IPS DF 6.9 (cell line): ENCODE results near the gene MEGF11.

Experiments
- DNase-seq: peaks from one replicate; pipeline ENCODE4 v3.0.0-alpha.2; 2013; ENCODE audit warnings: low read depth, low spot score
- H3K27ac ChIP-seq: one replicate; pipeline ENCODE4 v1.5.1; 2013; ENCODE audit warnings: low read length, control low read depth
- H3K27me3 ChIP-seq: 2 replicates; pipeline ENCODE4 v1.6.1; 2013; ENCODE audit warnings: mild to moderate bottlenecking, low read length; ENCODE audit not compliant: control insufficient read depth, insufficient read depth
- H3K36me3 ChIP-seq: 2 replicates; pipeline ENCODE4 v1.6.1; 2013; ENCODE audit warnings: low read length; ENCODE audit not compliant: control insufficient read depth, insufficient read depth
- H3K4me1 ChIP-seq: 2 replicates; pipeline ENCODE4 v1.6.1; 2013; ENCODE audit warnings: low read length; ENCODE audit not compliant: control insufficient read depth, insufficient read depth
- H3K4me3 ChIP-seq: 2 replicates; pipeline ENCODE4 v1.5.1; 2013; ENCODE audit warnings: mild to moderate bottlenecking, low read length
- H3K9me3 ChIP-seq: 2 replicates; pipeline ENCODE4 v1.6.1; 2013; ENCODE audit warnings: low read length, inconsistent platforms; ENCODE audit not compliant: control insufficient read depth, insufficient read depth
- WGBS: extraction: QIAGEN DNeasy Blood & Tissue Kit; methylation state at CpG from one replicate; pipeline ENCODE4 v1.1.7; 2013; ENCODE audit warnings: mixed read lengths, missing lambda C conversion rate; ENCODE audit not compliant: insufficient read length, insufficient coverage; 5-methylcytosine and 5-hydroxymethylcytosine counted together

MEGF11 gene

GRCh38 chr15:65904301-65904700, 349.2 kb downstream of the MEGF11 start:
- no CpG with 5 or more reads among the region's 4 CpGs for WGBS
- DNase-seq: no peak
- Histone ChIP-seq H3K27me3 (no peaks in the 10 kb centered on the region), H3K36me3 (peaks cover 4% of the 10 kb centered on the region; the same call in 1 of the 2 replicates), H3K4me3 (no peak overlapping the region), H3K9me3 (no peaks in the 10 kb centered on the region), H3K4me1 (no peaks in the 10 kb centered on the region), H3K27ac (no peak overlapping the region)

- WGBS: no CpG with 5 or more reads among the region's 6 CpGs
- Histone ChIP-seq H3K27ac (no peak overlapping the region), H3K36me3 (peaks cover 4% of the 10 kb centered on the region; the same call in 1 of the 2 replicates), H3K4me3 (no peak overlapping the region), H3K9me3 (no peaks in the 10 kb centered on the region), H3K27me3 (no peaks in the 10 kb centered on the region), H3K4me1 (no peaks in the 10 kb centered on the region)
- DNase-seq: no peak
Measured at GRCh38 chr15:65903296-65904073, 350.1 kb downstream of the MEGF11 start.

GRCh38 chr15:65902373-65902772, 351.2 kb downstream of the MEGF11 start:
- Histone ChIP-seq H3K9me3 (no peaks in the 10 kb centered on the region), H3K27me3 (no peaks in the 10 kb centered on the region), H3K4me1 (no peaks in the 10 kb centered on the region), H3K36me3 (peaks cover 4% of the 10 kb centered on the region; the same call in 1 of the 2 replicates), H3K4me3 (no peak overlapping the region), H3K27ac (no peak overlapping the region)
- DNase-seq: no peak
- no CpG with 5 or more reads among the region's 1 CpG for WGBS

- H3K27me3 ChIP-seq: no peaks in the 10 kb centered on the region
- no CpG with 5 or more reads among the region's 3 CpGs for WGBS
- H3K4me1 ChIP-seq: no peaks in the 10 kb centered on the region
- no peak overlapping the region for H3K27ac ChIP-seq
- peaks cover 4% of the 10 kb centered on the region; the same call in 1 of the 2 replicates for H3K36me3 ChIP-seq
- no peak overlapping the region for H3K4me3 ChIP-seq
- H3K9me3 ChIP-seq: no peaks in the 10 kb centered on the region
- no peak for DNase-seq
Measured at GRCh38 chr15:65901836-65902235, 351.7 kb downstream of the MEGF11 start.

GRCh38 chr15:65901336-65901735, 352.2 kb downstream of the MEGF11 start:
- Histone ChIP-seq H3K36me3 (peaks cover 4% of the 10 kb centered on the region; the same call in 1 of the 2 replicates), H3K4me1 (no peaks in the 10 kb centered on the region), H3K4me3 (no peak overlapping the region), H3K27ac (no peak overlapping the region), H3K9me3 (no peaks in the 10 kb centered on the region), H3K27me3 (no peaks in the 10 kb centered on the region)
- no peak for DNase-seq
- no CpG with 5 or more reads among the region's 2 CpGs for WGBS

GRCh38 chr15:65900488-65900887, 353.1 kb downstream of the MEGF11 start:
- H3K36me3 ChIP-seq: peaks cover 4% of the 10 kb centered on the region; the same call in 1 of the 2 replicates
- WGBS: no CpG with 5 or more reads among the region's 3 CpGs
- DNase-seq: no peak

GRCh38 chr15:65896236-65896635, 357.3 kb downstream of the MEGF11 start:
- Histone ChIP-seq H3K4me1 (no peaks in the 10 kb centered on the region), H3K36me3 (peaks cover 4% of the 10 kb centered on the region; the same call in 1 of the 2 replicates), H3K27ac (no peak overlapping the region), H3K9me3 (no peaks in the 10 kb centered on the region), H3K27me3 (no peaks in the 10 kb centered on the region), H3K4me3 (no peak overlapping the region)
- DNase-seq: no peak
- WGBS: no CpG with 5 or more reads among the region's 2 CpGs

More at GRCh38 chr15:65900488-65900887, 353.1 kb downstream of the MEGF11 start:
- no peaks in the 10 kb centered on the region for H3K4me1 ChIP-seq
- H3K9me3 ChIP-seq: no peaks in the 10 kb centered on the region
- no peak overlapping the region for H3K27ac ChIP-seq
- no peak overlapping the region for H3K4me3 ChIP-seq
- no peaks in the 10 kb centered on the region for H3K27me3 ChIP-seq

GRCh38 chr15:65893060-65893459, 360.5 kb downstream of the MEGF11 start:
- H3K4me3 ChIP-seq: no peak overlapping the region
- H3K4me1 ChIP-seq: no peaks in the 10 kb centered on the region
- H3K27ac ChIP-seq: no peak overlapping the region
- DNase-seq: no peak
- H3K36me3 ChIP-seq: no peaks in the 10 kb centered on the region
- no peaks in the 10 kb centered on the region for H3K27me3 ChIP-seq
- no CpG with 5 or more reads among the region's 5 CpGs for WGBS
- no peaks in the 10 kb centered on the region for H3K9me3 ChIP-seq

- no CpG with 5 or more reads among the region's 3 CpGs for WGBS
Measured at GRCh38 chr15:65888981-65889380, 364.6 kb downstream of the MEGF11 start.

GRCh38 chr15:65887565-65887964, 366.0 kb downstream of the MEGF11 start:
- Histone ChIP-seq H3K27me3 (no peaks in the 10 kb centered on the region), H3K36me3 (no peaks in the 10 kb centered on the region), H3K9me3 (no peaks in the 10 kb centered on the region), H3K4me1 (no peaks in the 10 kb centered on the region), H3K4me3 (no peak overlapping the region), H3K27ac (no peak overlapping the region)
- no peak for DNase-seq
- no CpG with 5 or more reads among the region's 3 CpGs for WGBS

More at GRCh38 chr15:65888981-65889380, 364.6 kb downstream of the MEGF11 start:
- DNase-seq: no peak
- no peaks in the 10 kb centered on the region for H3K4me1 ChIP-seq
- H3K9me3 ChIP-seq: no peaks in the 10 kb centered on the region
- H3K27ac ChIP-seq: no peak overlapping the region
- no peaks in the 10 kb centered on the region for H3K27me3 ChIP-seq
- no peak overlapping the region for H3K4me3 ChIP-seq
- no peaks in the 10 kb centered on the region for H3K36me3 ChIP-seq
